ENCODE measurements around the gene ZNF497.

DNA sequence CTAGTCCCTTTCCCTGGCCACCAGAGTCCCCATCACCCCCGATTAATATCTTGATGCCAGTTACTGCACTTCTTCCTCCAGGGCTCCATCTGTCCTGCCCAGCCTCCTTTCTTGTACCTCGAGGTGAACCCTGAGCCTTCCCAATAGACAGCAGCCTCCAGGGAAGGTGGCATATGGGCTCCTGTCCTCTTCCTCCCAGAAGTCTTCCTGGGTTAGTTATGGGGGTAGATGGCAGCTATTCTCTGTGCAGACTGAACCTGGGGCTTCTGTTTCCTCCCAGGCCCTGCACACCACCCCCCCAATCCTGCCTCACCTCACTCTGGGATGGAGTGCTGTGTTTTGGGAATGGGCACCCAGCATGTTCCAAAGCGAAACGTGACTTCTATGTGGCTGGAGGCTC lies 35.5 kb upstream of the ZNF497 start:
- TF ChIP-seq, protein P1, sequence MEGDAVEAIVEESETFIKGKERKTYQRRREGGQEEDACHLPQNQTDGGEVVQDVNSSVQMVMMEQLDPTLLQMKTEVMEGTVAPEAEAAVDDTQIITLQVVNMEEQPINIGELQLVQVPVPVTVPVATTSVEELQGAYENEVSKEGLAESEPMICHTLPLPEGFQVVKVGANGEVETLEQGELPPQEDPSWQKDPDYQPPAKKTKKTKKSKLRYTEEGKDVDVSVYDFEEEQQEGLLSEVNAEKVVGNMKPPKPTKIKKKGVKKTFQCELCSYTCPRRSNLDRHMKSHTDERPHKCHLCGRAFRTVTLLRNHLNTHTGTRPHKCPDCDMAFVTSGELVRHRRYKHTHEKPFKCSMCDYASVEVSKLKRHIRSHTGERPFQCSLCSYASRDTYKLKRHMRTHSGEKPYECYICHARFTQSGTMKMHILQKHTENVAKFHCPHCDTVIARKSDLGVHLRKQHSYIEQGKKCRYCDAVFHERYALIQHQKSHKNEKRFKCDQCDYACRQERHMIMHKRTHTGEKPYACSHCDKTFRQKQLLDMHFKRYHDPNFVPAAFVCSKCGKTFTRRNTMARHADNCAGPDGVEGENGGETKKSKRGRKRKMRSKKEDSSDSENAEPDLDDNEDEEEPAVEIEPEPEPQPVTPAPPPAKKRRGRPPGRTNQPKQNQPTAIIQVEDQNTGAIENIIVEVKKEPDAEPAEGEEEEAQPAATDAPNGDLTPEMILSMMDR (IDR thresholded peaks at IDR 0.05): no peak
- TF ChIP-seq POLR2AphosphoS5 (IDR thresholded peaks at IDR 0.05; ENCODE audit: insufficient read depth in 1 of 2, low read depth in 1 of 2) (no peak), POLR2A (IDR thresholded peaks at IDR 0.05) (no peak)
